ENCODE measurements around the gene WBP2NL. TPM values are rescaled to one million over a fixed set of nuclear protein-coding genes. Genes with fewer than 3 reads are reported as not detected.
A peak's percentile ranks its signal among the peaks of the same experiment; 100 is the strongest.

Gene WBP2NL
- total RNA-seq, 1 experiment from 2014 or later: 0.22 TPM

DNA sequence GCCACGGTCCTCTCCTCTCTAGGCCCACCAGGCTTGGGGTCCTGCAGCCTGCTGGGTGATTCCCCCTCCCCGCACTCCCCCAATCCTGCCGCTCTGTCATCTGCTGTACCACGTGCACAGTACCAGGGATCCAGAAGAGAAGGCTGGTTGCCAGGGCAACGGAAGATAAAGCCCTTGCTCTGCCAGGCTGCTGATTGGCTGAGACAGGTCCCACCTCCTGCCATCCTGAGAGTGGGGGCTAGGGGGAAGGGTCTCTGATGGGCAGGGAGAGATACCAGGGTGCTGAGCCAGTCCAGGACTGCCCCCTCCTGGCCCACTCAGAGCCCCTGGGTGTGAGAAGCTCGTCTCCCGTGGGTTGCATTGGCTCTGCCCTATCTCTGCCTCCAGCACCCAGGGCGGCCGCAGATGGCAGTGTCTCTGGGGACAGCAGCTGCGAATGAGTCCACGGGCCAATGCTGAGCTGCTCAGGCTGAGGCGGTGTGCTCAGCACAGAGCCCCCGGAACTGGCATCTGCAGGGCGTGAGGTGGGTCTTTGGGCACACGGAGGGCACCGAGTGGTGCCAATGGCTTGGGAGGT lies 46.6 kb upstream of the WBP2NL start, which contains the start of gene SMIM45:
SMIM45 (plus strand) TSS at position 253 of the 577 bp plus-strand sequence.
- Mint-ChIP-seq H3K9me3 (no peaks in the 10 kb centered on the region), H3K4me3 (peak within 1 kb of the TSS in 1 of 2 experiments; percentile 36; a peak in 2 of 5 replicates)
- H3K4me2 ChIP-seq (ENCODE audit: insufficient read depth, insufficient read length, low read length): no peak within 1 kb of the TSS

More for the DNA sequence above, 46.6 kb upstream of the WBP2NL start, which contains the start of gene SMIM45:
- no peak within 1 kb of the TSS for H4K91ac ChIP-seq (ENCODE audit: insufficient read length, low read depth, low read length)
- Mint-ChIP-seq H3K4me1 (peaks cover 14 to 40% of the 10 kb centered on the region in 2 experiments), H3K36me3 (ENCODE audit: insufficient read depth in 1 of 3, low read depth in 3 of 3) (no peaks in the 10 kb centered on the region), H3K27ac (peak within 1 kb of the TSS in 2 of 3 experiments; percentile 16 to 79; a peak in 3 of 7 replicates), H3K27me3 (ENCODE audit: low read depth) (peaks cover 5% of the 10 kb centered on the region)
- no peak within 1 kb of the TSS for H3K23ac ChIP-seq (ENCODE audit: insufficient read length, low read depth, low read length)
- H2BK12ac ChIP-seq (ENCODE audit: insufficient read length, low read depth, low read length): no peak within 1 kb of the TSS
- no peak within 1 kb of the TSS for H2BK20ac ChIP-seq (ENCODE audit: low read depth, low read length, poor library complexity, severe bottlenecking)
- no CpG with 5 or more reads among the region's 16 CpGs for WGBS (ENCODE audit: extremely low coverage, insufficient read length, low lambda C conversion rate)
- H3K9me3 ChIP-seq (ENCODE audit: control insufficient read depth, low read depth, low read length): no peaks in the 10 kb centered on the region
- H2AK5ac ChIP-seq (ENCODE audit: insufficient read length, low read length): no peak within 1 kb of the TSS
- H3K4me1 ChIP-seq (ENCODE audit: insufficient read depth, low read length): no peaks in the 10 kb centered on the region; the same call in 1 of the 2 replicates
- DNase-seq: peak; percentile 74
- H3T11ph ChIP-seq (ENCODE audit: low read length): no peak within 1 kb of the TSS
- no peaks in the 10 kb centered on the region for H3K23me2 ChIP-seq (ENCODE audit: insufficient read length, low read depth, low read length, poor library complexity, severe bottlenecking)
- no peaks in the 10 kb centered on the region for H3K27me3 ChIP-seq (ENCODE audit: insufficient read depth, low read length)
- H3K9ac ChIP-seq (ENCODE audit: extremely low read depth, insufficient read length, low read length): no peak within 1 kb of the TSS
- H2BK120ac ChIP-seq (ENCODE audit: low read depth, low read length, poor library complexity, severe bottlenecking): no peak within 1 kb of the TSS
- TF ChIP-seq, protein P1, sequence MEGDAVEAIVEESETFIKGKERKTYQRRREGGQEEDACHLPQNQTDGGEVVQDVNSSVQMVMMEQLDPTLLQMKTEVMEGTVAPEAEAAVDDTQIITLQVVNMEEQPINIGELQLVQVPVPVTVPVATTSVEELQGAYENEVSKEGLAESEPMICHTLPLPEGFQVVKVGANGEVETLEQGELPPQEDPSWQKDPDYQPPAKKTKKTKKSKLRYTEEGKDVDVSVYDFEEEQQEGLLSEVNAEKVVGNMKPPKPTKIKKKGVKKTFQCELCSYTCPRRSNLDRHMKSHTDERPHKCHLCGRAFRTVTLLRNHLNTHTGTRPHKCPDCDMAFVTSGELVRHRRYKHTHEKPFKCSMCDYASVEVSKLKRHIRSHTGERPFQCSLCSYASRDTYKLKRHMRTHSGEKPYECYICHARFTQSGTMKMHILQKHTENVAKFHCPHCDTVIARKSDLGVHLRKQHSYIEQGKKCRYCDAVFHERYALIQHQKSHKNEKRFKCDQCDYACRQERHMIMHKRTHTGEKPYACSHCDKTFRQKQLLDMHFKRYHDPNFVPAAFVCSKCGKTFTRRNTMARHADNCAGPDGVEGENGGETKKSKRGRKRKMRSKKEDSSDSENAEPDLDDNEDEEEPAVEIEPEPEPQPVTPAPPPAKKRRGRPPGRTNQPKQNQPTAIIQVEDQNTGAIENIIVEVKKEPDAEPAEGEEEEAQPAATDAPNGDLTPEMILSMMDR (conservative IDR thresholded peaks at IDR 0.05): peak; percentile 16; the same call in 2 of the 3 replicates
- H4K8ac ChIP-seq (replicated peaks; ENCODE audit: insufficient read length, low read depth, low read length): no peak within 1 kb of the TSS
- H3K56ac ChIP-seq (ENCODE audit: insufficient read length, low read depth, low read length): no peak within 1 kb of the TSS
- H3K79me2 ChIP-seq (ENCODE audit: insufficient read depth, low read length): no peaks in the 10 kb centered on the region
- no peak within 1 kb of the TSS for H2AFZ ChIP-seq (ENCODE audit: low read length)
- no peaks in the 10 kb centered on the region for H4K20me1 ChIP-seq (ENCODE audit: control insufficient read depth, insufficient read depth, insufficient read length)
- no peak within 1 kb of the TSS for H3K14ac ChIP-seq (ENCODE audit: insufficient read depth, low read length)
- H2BK5ac ChIP-seq (ENCODE audit: insufficient read length, low read length): no peak within 1 kb of the TSS
- no peak within 1 kb of the TSS for H3K27ac ChIP-seq (ENCODE audit: insufficient read length, low read depth, low read length)
- H3K18ac ChIP-seq (ENCODE audit: insufficient read length, low read depth, low read length): no peak within 1 kb of the TSS
- no peak within 1 kb of the TSS for H4K5ac ChIP-seq (ENCODE audit: insufficient read length, low read depth, low read length)
- no peak within 1 kb of the TSS for H2BK15ac ChIP-seq (ENCODE audit: low read depth, low read length)
- no peak within 1 kb of the TSS for H3K4ac ChIP-seq (ENCODE audit: low read depth, low read length)
- H3K79me1 ChIP-seq (ENCODE audit: insufficient read depth, low read depth, low read length, poor library complexity, severe bottlenecking): no peaks in the 10 kb centered on the region
